Panc1 (cell line): ENCODE data around the gene TNP1. TPM values are rescaled to one million over a fixed set of nuclear protein-coding genes. Genes with fewer than 3 reads are reported as not detected.

Source experiments
- ATAC-seq: fragments of 200-7000 bp; cut with Tn5 transposase; 2 replicates; pipeline ENCODE4 v1.9.1; 2020; ENCODE audit warnings: mild to moderate bottlenecking, moderate library complexity
- BruUV-seq: library from RNA; stranded (reverse); fragments of 400-500 nt; replicated peaks from 2 replicates; lab custom pipeline; 2021; lab: Mats Ljungman, UMichigan
- CTCF ChIA-PET: fragments of 300-600 bp; sonication (Branson Sonifier 250); formaldehyde crosslinking; loops from one replicate; lab custom pipeline; 2022; ENCODE audit warnings: antibody characterized with exemption; lab: Charles Lee
- POLR2A ChIA-PET: fragments of 300-600 bp; sonication (Branson Sonifier 250); formaldehyde crosslinking; loops from one replicate; lab custom pipeline; 2022; ENCODE audit warnings: antibody characterized with exemption; lab: Charles Lee
- DNase-seq: peaks from one replicate; pipeline ENCODE4 v3.0.0-alpha.2; 2010; ENCODE audit warnings: low read depth, low spot score
- H3K27ac ChIP-seq: 2 replicates; pipeline ENCODE4 v1.5.1; 2011; ENCODE audit warnings: mild to moderate bottlenecking, low read length, inconsistent platforms
- H3K27me3 ChIP-seq: fragments of 200-500 bp; sonication (Bioruptor generic); 2 replicates; pipeline ENCODE4 v1.6.0; 2014; ENCODE audit warnings: low read length, inconsistent platforms; ENCODE audit not compliant: control insufficient read depth, insufficient read depth
- H3K36me3 ChIP-seq: fragments of 200-500 bp; sonication (Bioruptor generic); 2 replicates; pipeline ENCODE4 v1.5.1; 2014; ENCODE audit warnings: inconsistent platforms, mild to moderate bottlenecking, low read length, moderate library complexity; ENCODE audit not compliant: control insufficient read depth, insufficient read depth
- H3K4me1 ChIP-seq: 2 replicates; pipeline ENCODE4 v1.5.1; 2011; ENCODE audit warnings: inconsistent platforms, mild to moderate bottlenecking, low read length, moderate library complexity; ENCODE audit not compliant: control insufficient read depth, insufficient read depth
- H3K4me3 ChIP-seq, 2 experiments: 2 replicates each; pipeline ENCODE4 v1.5.1; 2011 to 2012; ENCODE audit warnings: low read depth in 2 of 2, low read length in 2 of 2, mild to moderate bottlenecking in 2 of 2, inconsistent platforms in 1 of 2, moderate library complexity in 1 of 2
- H3K9me3 ChIP-seq: fragments of 200-500 bp; sonication (Bioruptor generic); 2 replicates; pipeline ENCODE4 v1.5.1; 2014; ENCODE audit warnings: low read depth, mild to moderate bottlenecking, inconsistent platforms, low read length, moderate library complexity; ENCODE audit not compliant: control insufficient read depth, insufficient read depth
- CTCF ChIP-seq: fragments of 450-650 bp; IDR thresholded peaks from 2 replicates; pipeline ENCODE4 v1.5.1; 2017; ENCODE audit warnings: mild to moderate bottlenecking
- POLR2AphosphoS5 ChIP-seq: IDR thresholded peaks from 2 replicates; pipeline ENCODE4 v1.6.1; 2012; ENCODE audit warnings: mild to moderate bottlenecking, low read depth, low read length, moderate library complexity
- SIN3A ChIP-seq: IDR thresholded peaks from 2 replicates; pipeline ENCODE4 v1.6.1; 2012; ENCODE audit warnings: low read depth, mild to moderate bottlenecking, low read length, moderate library complexity, borderline replicate concordance; ENCODE audit not compliant: insufficient read depth
- TCF7L2 ChIP-seq: IDR thresholded peaks from 2 replicates; pipeline ENCODE4 v1.6.1; 2011; ENCODE audit warnings: mild to moderate bottlenecking, low read depth, low read length, inconsistent platforms
- in situ Hi-C: cut with HindIII; loops from 2 replicates; pipeline ENCODE4 v1.10.0; 2016; ENCODE audit warnings: low sequenced_read_pairs, low pct_unique_long_range_greater_than_20kb
- intact Hi-C: fragments of 100-400 bp; cut with micrococcal nuclease; formaldehyde crosslinking; loops from one replicate; pipeline ENCODE4 v1.10.0; 2022; ENCODE audit not compliant: unreplicated experiment
- total RNA-seq: library from RNA; stranded (reverse); gene quantifications from one replicate; pipeline ENCODE4 v1.2.1, GENCODE V29; 2021; ENCODE audit not compliant: unreplicated experiment
- TF ChIP-seq, protein P1 (sequence below), 2 experiments: IDR thresholded peaks; 2 replicates each; pipeline ENCODE4 v1.6.1; 2011 to 2012; ENCODE audit warnings: low read depth in 2 of 2, control low read depth in 1 of 2, low read length in 1 of 2, mild to moderate bottlenecking in 1 of 2, moderate library complexity in 1 of 2; ENCODE audit not compliant: insufficient read depth in 1 of 2

The TNP1 gene
- total RNA-seq, 1 experiment from 2014 or later: not detected

GRCh38 chr2:216887138-216887537 lies 27.3 kb upstream of the TNP1 start:
- ATAC-seq (no peak), DNase-seq (no peak)
- no peaks in the 10 kb centered on the region for H3K36me3 ChIP-seq
- intact Hi-C loops (no loop called here), in situ Hi-C loops (no loop called here)
- CTCF ChIA-PET: no interaction called here
- H3K4me3 ChIP-seq: no peak overlapping the region
- H3K27ac ChIP-seq: no peak overlapping the region
- H3K9me3 ChIP-seq: no peaks in the 10 kb centered on the region
- no peaks in the 10 kb centered on the region for H3K4me1 ChIP-seq
- no peak for TF ChIP-seq CTCF
- no peak for TF ChIP-seq TCF7L2
- TF ChIP-seq POLR2AphosphoS5: no peak
- TF ChIP-seq, protein P1, sequence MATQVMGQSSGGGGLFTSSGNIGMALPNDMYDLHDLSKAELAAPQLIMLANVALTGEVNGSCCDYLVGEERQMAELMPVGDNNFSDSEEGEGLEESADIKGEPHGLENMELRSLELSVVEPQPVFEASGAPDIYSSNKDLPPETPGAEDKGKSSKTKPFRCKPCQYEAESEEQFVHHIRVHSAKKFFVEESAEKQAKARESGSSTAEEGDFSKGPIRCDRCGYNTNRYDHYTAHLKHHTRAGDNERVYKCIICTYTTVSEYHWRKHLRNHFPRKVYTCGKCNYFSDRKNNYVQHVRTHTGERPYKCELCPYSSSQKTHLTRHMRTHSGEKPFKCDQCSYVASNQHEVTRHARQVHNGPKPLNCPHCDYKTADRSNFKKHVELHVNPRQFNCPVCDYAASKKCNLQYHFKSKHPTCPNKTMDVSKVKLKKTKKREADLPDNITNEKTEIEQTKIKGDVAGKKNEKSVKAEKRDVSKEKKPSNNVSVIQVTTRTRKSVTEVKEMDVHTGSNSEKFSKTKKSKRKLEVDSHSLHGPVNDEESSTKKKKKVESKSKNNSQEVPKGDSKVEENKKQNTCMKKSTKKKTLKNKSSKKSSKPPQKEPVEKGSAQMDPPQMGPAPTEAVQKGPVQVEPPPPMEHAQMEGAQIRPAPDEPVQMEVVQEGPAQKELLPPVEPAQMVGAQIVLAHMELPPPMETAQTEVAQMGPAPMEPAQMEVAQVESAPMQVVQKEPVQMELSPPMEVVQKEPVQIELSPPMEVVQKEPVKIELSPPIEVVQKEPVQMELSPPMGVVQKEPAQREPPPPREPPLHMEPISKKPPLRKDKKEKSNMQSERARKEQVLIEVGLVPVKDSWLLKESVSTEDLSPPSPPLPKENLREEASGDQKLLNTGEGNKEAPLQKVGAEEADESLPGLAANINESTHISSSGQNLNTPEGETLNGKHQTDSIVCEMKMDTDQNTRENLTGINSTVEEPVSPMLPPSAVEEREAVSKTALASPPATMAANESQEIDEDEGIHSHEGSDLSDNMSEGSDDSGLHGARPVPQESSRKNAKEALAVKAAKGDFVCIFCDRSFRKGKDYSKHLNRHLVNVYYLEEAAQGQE (IDR thresholded peaks at IDR 0.05; ENCODE audit: insufficient read depth in 1 of 2, low read depth in 2 of 2, low read length in 1 of 2): no peak
- POLR2A ChIA-PET: no interaction called here
- no peaks in the 10 kb centered on the region for H3K27me3 ChIP-seq
- BruUV-seq: no TSS peak

GRCh38 chr2:216885117-216885553 lies 25.3 kb upstream of the TNP1 start:
- POLR2A ChIA-PET: no interaction called here
- Histone ChIP-seq H3K4me3 (no peak overlapping the region), H3K27me3 (no peaks in the 10 kb centered on the region), H3K4me1 (no peaks in the 10 kb centered on the region), H3K27ac (no peak overlapping the region), H3K36me3 (no peaks in the 10 kb centered on the region), H3K9me3 (no peaks in the 10 kb centered on the region)
- CTCF ChIA-PET: no interaction called here
- ATAC-seq: no peak
- TF ChIP-seq, protein P1 (IDR thresholded peaks at IDR 0.05; ENCODE audit: insufficient read depth in 1 of 2, low read depth in 2 of 2, low read length in 1 of 2): no peak
- TF ChIP-seq POLR2AphosphoS5 (no peak), CTCF (no peak), SIN3A (no peak), TCF7L2 (no peak)
- no TSS peak for BruUV-seq
- intact Hi-C loops (no loop called here), in situ Hi-C loops (no loop called here)
- no peak for DNase-seq
